HG03039 (cell line): ENCODE data around the gene NUCB1.
A peak's percentile ranks its signal among the peaks of the same experiment; 100 is the strongest.
"Not testable (repeated sequence)": the region's sequence is repeated elsewhere in the genome, so short reads cannot be mapped to it uniquely, and the experiment has no call there.

Source experiments
- ATAC-seq: cut with Tn5 transposase; IDR thresholded peaks from one replicate; pipeline ENCODE4 v1.9.1; 2021; ENCODE audit warnings: mild to moderate bottlenecking, moderate library complexity; ENCODE audit not compliant: unreplicated experiment

Gene NUCB1

GRCh38 chr19:48899781-48900476 lies at the start of gene NUCB1:
Gene NUCB1, plus strand, starts transcription at chr19:48900312. Its CDS starts 485 bp downstream, at chr19:48900797.
- ATAC-seq, result peak; percentile 61

- no peak for ATAC-seq
Measured at GRCh38 chr19:48852292-48852691, 47.8 kb upstream of the NUCB1 start.

GRCh38 chr19:48853483-48853882 lies 46.6 kb upstream of the NUCB1 start:
- no peak for ATAC-seq

DNA sequence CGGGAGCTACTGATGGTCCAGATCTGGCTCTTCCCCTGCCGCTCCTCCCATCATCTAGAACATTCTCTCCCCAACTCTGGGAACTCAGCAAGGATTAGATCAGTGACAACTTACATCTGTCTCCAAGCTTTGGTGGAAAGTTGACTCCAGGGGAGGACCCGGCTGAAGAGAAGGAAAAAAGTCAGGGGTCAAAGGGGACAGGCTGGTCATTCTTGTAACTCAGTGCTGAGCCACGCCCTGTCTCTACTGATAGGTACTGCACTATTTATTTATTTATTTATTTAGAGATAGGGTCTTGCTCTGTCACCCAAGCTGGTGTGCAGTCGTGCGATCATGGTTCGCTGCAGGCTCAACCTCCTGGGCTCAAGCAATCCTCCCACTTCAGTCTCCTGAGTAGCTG lies 46.0 kb upstream of the NUCB1 start:
- ATAC-seq, result no peak

DNA sequence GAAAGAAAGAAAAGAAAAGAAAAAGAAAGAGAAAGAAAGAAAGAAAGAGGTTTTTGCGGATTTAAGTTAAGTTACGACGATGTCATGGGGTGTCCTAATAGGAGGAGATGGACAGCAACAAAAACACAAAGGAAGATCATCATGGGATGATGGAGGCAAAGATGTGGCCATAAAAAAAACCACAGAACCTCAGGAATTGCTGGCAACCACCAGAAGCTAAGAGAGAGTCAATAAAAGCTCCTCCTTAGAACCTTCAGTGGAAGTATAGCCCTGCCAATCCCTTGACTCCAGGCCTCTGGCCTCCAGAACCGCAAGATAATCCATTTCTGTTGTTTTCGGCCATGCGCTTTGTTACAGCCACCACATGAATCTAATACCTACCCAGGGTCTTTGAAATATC lies 43.2 kb upstream of the NUCB1 start:
- ATAC-seq, result no peak

DNA sequence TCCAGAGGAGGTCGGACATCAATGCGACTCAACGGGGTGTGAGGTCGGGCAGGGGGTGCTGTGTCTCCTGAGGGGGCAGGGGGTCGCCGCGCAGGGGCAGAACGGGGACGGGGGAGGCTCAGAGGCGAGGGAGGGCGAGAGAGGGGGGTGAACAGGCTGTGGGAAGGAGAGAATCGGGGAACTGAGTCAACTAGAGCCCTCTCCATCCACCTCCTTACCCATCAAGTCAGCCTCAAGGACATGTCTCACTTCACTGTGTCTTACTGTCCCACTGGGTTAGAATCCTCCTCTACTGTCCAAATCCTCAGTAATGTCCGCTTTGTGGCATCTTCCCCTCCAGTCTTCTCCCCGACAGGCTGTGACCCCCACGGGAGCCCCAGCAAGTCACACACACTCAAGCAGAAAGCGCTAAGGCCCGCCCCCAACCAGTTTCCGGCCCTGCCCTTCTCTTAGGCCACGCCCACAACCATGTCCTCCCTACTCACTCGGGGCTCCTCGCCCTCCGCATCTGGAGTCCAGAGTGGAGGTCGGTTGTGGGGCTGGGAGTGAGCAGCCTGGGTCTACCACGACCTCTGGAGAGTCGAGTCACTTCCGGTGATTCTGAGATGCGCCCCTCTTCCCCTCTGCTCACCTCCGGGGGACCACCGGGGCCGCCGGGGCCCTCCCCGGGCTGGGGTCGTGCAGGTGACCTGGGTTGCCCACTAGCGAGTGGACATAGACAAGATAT lies 41.0 kb upstream of the NUCB1 start:
- no peak for ATAC-seq

DNA sequence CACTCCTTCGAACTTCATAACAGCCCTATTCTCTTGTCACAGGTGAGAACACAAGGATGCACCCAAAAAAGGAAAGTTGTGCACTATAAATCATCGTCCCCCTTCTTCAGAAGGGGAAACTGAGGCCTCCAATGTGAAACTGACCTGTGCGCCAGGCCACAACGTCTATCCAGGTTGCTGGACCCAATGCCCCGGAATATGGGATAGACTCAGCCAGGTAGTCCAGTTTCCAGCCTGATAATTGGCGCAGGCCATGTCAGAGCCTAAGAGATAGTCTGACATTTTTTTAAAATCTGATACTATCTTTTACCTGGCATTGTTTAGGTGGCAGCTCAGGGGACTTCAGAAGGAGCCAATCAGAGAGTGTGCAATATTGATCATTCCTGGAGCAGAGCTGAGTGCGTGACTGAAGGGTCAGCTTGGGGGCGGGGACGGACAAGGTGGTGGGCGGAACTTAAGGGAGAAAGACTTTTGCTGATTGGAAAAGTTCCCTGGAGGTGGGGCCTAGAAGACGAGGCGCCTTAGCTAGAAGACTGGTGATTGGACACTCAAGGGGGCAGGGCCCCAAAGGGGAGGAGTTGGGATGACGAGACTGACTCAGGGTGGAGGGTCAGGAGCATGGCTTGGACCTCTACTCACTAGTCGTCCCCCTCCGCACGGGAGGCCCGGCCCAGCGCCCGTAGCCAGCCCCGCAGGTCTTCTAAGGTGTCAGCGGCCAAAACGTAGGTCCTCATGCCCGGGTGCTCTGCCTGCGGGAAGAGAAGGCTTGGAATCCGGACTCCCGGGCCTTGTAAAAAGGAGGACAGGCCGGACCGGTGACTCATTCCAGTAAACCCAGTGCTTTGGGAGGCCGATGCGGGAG lies 40.2 kb upstream of the NUCB1 start:
- no peak for ATAC-seq

DNA sequence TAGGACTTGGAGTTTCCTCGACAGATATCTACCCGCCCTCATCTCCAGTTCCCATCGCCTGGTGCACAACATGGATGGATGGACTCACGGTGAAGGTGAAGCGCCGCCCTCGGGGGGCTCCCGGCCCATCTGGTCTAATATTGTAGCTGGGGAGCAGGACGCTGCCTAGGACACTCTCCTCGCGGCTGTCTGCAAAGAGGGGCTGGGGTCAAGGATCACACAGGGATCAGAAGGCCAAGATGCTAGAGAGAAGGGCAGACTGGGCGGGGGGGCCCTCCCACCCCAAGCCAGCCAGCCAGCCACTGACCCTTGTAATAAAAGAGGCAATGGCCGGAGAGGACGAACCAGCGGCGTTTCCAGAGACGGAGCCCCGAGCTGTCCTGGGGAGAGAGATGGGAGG lies 38.8 kb upstream of the NUCB1 start:
- ATAC-seq, result no peak

DNA sequence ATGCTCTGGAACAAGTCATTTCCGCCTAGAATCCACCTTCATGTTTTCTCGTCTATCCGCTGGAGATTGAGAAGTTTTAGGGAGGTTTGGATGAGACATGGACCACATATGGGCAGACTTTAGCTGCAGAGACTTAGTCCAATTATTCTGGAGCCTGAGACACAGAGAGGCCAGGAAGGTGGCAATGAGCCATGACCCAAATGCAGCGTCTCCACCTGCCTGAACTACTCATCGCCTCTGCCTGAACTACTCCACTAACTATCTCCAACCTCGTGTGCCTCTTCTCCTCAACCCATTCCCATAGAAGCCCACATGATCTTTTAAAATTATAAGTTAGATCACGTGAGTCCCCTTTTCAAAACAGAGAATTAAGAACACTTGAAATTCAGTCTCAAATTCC lies 37.3 kb upstream of the NUCB1 start:
- no peak for ATAC-seq

GRCh38 chr19:48866692-48867091 lies 33.4 kb upstream of the NUCB1 start:
- no peak for ATAC-seq

DNA sequence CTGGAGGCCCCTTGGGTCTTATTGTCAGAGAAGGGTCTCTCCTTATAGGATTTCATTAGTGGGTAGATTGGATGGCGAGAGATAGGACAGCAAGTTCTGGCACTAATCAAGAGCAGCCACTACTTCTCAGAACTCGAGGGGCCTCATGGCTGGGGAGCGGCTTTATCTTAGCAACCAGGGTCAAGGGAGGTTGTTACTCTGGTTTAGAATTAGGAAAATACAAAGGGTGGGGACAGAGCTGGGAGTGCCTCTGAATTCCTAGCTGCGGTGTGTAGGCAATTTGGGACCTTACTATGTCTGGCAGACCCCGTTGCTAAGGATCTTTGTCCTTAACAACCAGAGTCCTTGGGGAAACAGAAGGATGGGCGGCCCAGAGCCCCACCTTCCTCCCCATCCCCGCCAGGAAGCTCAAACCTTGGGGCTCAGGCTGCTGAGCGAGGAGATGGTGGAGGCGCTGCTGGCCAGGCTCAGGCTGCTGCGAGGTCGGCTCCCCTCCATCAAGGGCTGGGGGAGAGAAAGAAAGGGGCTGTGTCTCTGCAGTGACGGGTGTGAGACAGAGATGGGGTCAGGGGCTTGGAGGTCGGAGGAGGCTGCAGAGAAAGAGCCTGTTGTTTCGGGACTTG lies 32.9 kb upstream of the NUCB1 start:
- ATAC-seq, result no peak

DNA sequence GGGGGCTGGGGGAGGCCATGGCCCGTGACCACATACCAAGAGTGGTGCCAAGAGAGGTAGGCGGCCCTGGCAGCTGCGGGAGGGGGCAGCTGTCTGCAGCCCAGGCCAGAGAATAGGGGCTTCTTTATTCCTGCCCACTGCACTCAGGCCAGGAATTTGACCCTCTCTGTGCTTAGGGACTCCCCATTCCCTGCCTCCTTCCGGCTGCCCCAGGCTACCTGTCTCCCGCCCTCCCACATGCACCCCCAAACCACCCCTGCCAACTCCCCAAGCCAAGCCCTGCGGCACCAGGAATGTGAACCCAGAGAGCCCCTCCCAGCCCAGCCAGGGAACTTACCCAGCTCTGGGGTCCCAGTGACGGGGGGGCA lies 32.4 kb upstream of the NUCB1 start:
- no peak for ATAC-seq

- ATAC-seq, result no peak
Measured at GRCh38 chr19:48868114-48868886, 31.8 kb upstream of the NUCB1 start, which contains the start of gene PLEKHA4. Gene PLEKHA4, minus strand, starts transcription at chr19:48868617. Its CDS starts 997 bp downstream, at chr19:48867620.

- no peak for ATAC-seq
Measured at GRCh38 chr19:48870048-48870447, 30.1 kb upstream of the NUCB1 start.

DNA sequence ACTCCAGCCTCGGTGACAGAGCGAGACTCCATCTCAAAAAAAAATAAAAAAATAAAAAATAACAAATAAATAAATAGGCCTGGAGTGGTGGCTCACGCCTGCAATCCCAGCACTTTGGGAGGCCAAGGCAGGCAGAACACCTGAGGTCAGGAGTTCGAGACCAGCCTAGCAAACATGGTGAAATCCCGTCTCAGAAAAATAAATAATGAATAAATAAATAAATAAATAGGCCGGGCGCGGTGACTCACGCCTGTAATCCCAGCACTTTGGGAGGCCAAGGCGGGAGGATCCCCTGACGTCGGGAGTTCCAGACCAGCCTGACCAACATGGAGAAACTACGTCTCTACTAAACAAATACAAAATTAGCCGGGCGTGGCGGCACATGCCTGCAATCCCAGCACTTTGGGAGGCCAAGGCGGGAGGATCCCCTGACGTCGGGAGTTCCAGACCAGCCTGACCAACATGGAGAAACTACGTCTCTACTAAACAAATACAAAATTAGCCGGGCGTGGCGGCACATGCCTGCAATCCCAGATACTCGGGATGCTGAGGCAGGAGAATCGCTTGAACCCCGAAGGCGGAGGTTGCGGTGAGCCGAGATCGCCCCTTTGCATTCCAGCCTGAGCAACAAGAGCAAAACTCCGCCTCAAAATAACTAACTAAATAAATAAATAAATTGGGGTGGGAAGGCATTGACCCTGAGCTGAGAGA lies 28.5 kb upstream of the NUCB1 start:
- not testable (repeated sequence) for ATAC-seq

- ATAC-seq, result peak; percentile 55
Measured at GRCh38 chr19:48872182-48872883, 27.8 kb upstream of the NUCB1 start, which contains the start of gene PPP1R15A. Gene PPP1R15A, plus strand, starts transcription at chr19:48872421. Its CDS starts 813 bp downstream, at chr19:48873234.

GRCh38 chr19:48872884-48873475 lies 27.1 kb upstream of the NUCB1 start:
- ATAC-seq, result no peak

DNA sequence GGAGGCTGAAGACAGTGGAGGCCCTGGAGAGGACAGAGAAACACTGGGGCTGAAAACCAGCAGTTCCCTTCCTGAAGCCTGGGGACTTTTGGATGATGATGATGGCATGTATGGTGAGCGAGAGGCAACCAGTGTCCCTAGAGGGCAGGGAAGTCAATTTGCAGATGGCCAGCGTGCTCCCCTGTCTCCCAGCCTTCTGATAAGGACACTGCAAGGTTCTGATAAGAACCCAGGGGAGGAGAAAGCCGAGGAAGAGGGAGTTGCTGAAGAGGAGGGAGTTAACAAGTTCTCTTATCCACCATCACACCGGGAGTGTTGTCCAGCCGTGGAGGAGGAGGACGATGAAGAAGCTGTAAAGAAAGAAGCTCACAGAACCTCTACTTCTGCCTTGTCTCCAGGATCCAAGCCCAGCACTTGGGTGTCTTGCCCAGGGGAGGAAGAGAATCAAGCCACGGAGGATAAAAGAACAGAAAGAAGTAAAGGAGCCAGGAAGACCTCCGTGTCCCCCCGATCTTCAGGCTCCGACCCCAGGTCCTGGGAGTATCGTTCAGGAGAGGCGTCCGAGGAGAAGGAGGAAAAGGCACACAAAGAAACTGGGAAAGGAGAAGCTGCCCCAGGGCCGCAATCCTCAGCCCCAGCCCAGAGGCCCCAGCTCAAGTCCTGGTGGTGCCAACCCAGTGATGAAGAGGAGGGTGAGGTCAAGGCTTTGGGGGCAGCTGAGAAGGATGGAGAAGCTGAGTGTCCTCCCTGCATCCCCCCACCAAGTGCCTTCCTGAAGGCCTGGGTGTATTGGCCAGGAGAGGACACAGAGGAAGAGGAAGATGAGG lies 26.4 kb upstream of the NUCB1 start:
- no peak for ATAC-seq
